GM12892 (cell line): ENCODE measurements around the gene STPG2.

Source experiments
- DNase-seq: peaks from one replicate; pipeline ENCODE4 v3.0.0; 2011; ENCODE audit not compliant: insufficient read length
- FAIRE-seq: peaks from 2 replicates; lab custom pipeline; 2011; peaks lifted over from hg19 to GRCh38; lab: Jason Lieb, UNC
- POLR2A ChIP-seq: IDR thresholded peaks from 2 replicates; pipeline ENCODE4 v1.6.1; 2011; ENCODE audit warnings: low read depth, low read length, control low read depth
- POLR2AphosphoS5 ChIP-seq: IDR thresholded peaks from 2 replicates; pipeline ENCODE4 v1.6.1; 2011; ENCODE audit warnings: low read depth, low read length, control low read depth
- TAF1 ChIP-seq: IDR thresholded peaks from 2 replicates; pipeline ENCODE4 v1.6.1; 2011; ENCODE audit warnings: low read depth, mild to moderate bottlenecking, control low read depth, low read length, borderline replicate concordance

STPG2 gene

DNA sequence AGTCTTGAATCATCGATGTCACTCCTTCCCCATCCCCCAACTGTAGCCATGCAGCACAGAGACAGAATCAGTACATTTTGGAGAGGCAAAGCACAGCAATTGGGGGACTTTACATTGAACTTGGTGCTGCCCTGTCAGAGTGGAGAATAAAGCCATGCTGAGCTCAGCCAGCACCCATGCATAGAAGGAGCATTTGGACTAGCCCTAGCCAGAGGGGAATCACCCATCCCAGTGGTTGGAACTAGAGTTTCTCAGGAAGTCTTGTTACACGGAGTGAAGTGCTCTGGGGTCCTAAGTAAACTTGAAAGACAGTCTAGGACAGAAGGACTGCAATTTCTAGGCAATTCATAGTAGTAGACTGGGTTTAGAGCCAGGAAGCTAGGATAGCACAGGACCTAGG lies 49.6 kb downstream of the STPG2 start:
- TF ChIP-seq POLR2A (no peak), TAF1 (no peak), POLR2AphosphoS5 (no peak)
- FAIRE-seq = no peak
- no peak for DNase-seq

DNA sequence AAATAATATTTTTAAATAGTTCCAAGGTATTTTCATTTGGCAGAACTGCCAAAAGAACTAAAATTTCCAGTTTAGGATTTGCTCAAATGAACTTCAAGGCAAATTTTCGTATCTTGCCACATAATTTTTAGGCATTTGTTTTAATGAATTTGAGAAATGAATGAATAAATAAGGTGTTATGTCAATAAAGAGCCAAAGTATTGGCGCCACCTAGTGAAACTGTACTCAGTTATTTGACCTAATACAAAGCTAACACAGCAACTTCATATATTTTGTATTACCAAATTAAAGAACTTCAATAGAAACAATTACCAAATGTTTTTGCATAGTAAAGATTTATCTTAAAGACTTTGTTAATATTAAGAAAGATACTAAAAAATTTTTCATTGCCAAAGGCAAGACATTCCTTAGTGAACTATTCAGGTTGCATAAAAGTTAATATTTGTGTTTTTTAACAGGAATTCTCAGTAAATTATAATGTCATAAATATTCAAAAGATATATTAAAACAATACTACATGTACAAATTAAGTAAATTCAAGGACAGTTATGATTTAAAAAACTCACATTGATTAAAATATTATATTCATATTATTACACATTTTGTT lies 50.3 kb downstream of the STPG2 start:
- DNase-seq (no peak), FAIRE-seq (peak; percentile 27)
- no peak for TF ChIP-seq POLR2A
- no peak for TF ChIP-seq TAF1
- TF ChIP-seq POLR2AphosphoS5 = no peak

DNA sequence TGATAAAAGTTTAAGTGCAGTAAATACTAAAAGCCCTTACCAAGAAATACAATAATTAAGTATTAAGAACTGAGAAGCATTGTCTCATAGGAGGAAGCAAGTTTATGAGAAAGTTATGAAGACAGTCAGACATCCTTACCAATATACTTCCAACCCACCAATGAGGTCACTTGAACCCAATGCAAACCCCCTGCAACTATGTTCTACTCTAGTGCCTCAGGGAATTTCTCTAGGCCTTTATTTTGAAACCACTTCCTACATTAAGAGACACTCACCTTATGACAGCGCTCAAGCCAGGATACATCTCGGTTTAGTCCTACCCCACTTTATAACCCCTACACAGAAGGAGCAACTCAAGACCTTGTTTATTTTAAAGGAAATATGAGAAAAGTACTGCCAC lies 61.3 kb downstream of the STPG2 start:
- no peak for TF ChIP-seq POLR2AphosphoS5
- TF ChIP-seq TAF1 = no peak
- no peak for TF ChIP-seq POLR2A
- no peak for DNase-seq
- FAIRE-seq = no peak

DNA sequence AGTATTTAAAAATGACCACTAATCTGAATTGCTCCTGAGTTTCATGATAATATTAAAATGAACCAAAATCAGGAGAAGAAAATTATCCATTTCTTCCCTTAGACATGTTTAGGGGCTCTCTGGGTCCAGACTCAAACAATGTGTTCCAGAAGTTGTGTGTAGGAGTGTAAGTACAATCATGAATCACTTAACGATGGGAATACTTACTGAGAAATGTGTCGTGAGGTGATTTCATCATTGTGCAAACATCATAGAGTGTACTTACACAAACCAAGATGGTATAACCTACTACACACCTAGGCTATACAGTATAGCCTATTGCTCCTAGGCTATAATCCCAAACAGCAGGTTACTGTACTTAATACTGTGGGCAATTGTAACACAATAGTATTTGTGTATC lies 74.8 kb downstream of the STPG2 start:
- DNase-seq (no peak), FAIRE-seq (no peak)
- TF ChIP-seq POLR2AphosphoS5 (no peak), POLR2A (no peak), TAF1 (no peak)

DNA sequence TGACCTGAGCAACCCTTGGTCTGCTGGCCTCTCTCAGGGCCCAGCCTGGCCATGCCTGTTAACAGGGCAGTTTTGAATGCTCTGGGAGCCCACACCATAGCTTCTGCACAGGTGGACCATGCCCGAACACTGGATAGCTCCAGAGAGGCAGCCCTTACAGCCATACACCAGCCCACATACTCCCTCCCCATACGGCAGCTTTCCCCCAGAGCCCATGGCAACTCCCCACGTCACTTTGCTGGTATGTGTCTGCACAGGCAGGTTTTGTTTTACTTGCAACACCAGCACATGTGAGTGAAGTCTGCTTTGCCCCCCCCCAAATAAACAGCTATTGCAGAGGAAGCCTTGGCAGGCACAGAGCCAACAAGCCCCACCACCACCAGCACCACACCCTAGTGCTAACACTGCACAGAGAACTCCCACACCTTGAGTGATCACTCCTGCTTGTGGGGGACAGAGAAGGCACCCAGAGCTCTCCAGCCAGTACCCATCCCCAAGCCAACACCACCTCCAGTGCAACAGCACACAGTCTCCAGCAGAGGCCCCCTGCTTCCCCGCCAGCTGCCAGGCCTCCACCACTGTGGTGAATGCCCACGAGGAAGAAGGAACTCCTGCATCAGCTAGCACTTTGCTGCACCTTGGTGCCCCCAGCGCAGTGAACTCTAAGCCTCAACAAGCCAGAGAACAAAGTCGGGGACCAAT lies 87.3 kb downstream of the STPG2 start:
- DNase-seq = no peak
- no peak for FAIRE-seq
- no peak for TF ChIP-seq POLR2AphosphoS5
- no peak for TF ChIP-seq TAF1
- TF ChIP-seq POLR2A = no peak

DNA sequence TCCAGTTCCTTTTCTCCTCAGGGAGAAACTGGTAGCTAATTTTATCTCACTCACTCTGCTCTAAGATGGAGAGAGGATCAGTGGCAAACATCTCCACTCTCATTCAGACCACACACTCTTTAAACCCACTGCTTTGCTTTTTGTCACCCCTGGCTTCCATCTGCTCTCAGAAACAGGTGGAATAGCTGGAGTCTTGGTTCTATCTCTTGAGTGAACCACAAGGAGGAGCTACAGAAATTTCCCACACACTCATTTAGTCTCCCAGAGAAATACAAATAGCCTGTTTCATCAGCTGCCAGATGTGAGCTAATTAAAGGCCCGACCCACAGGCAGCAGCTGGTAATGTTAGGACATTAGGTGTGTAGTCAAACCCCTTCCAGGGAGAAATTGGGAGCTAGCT lies 96.6 kb downstream of the STPG2 start:
- FAIRE-seq (no peak), DNase-seq (no peak)
- TF ChIP-seq POLR2A (no peak), POLR2AphosphoS5 (no peak), TAF1 (no peak)

DNA sequence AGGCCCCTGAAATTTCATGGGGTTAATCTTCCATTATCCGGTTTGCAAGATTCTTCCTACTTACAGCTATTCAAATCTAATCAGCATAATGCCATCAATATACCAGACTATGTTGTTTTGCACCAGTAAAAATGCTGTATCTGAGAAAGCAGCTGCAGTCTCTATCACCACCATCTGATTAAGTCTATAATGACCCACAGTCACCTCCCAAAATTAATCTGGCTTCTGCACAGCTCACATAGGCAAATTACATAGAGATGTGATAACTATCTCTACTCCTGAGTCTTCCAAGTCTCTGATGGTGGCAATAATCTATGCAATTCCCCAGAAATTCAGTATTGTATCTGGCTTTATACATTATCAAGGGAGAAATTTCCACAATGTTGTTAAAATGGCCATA lies 113.2 kb downstream of the STPG2 start:
- DNase-seq (no peak), FAIRE-seq (no peak)
- no peak for TF ChIP-seq POLR2AphosphoS5
- no peak for TF ChIP-seq TAF1
- TF ChIP-seq POLR2A = no peak

DNA sequence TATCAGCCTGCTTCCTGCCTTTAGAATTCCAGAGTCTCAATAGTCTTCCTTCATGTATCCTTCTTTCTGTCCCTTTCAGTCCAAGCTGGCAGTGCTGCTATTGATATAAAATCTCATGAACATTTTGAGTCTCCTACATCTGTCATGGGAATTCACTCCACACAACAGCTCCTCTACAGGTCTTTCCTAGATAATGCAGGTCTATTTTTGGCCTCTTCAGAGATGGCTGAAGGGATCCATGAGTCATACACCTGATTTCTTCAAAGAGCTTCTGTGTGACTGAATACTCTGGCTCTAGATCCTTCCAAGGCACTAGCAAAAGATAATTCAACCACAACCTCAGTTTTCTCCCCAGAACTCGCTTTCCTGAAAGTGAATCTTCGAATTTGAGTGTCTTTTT lies 115.4 kb downstream of the STPG2 start:
- FAIRE-seq (no peak), DNase-seq (no peak)
- TF ChIP-seq TAF1 (no peak), POLR2A (no peak), POLR2AphosphoS5 (no peak)

DNA sequence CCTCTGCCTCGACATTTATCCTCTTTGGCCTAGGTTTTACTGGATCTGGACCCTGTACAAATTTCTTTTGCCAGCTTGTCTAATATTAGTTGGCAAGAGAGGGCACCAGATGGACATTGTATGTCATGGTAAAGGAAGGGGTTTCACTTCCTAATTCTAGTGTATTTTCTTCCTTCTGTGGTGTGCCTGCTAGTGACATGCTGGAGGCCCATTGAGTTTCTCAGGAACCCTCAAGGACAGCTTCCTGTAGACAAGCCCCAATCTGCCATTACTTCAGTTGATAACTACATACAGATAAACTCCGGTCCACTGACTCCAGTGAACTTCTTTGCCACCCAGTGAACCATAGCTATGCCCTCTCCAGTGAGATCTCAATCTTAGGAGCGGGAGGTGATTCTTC lies 116.9 kb downstream of the STPG2 start:
- FAIRE-seq (no peak), DNase-seq (no peak)
- TF ChIP-seq TAF1 (no peak), POLR2AphosphoS5 (no peak), POLR2A (no peak)

DNA sequence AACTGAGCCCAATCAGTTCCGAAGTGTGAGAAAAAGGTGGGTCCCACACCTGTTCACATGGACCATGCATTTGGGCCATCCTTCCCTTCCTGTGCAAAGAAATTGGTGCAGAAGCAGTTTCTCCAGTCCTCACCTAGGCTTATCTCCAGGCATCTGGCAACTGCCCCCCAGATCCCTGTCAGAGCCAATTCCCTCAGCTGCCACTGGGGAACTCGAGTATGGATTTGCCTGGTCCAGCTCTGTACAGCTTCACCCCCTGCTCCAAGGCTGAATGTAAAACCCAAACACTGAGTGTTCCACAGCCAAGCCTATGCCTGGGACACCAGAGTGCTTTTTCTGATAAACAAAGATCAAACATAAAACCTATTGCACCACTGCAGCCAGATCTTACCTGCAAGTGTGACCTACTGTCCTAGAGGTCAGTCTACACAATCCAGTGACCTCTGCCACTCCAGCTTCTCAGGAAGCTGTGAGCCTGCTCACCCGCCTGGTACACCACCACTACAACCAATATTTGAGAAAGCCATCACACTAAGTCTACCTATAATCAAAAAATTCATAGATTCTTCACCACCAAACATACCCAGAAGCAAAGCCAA lies 136.4 kb downstream of the STPG2 start:
- TF ChIP-seq POLR2AphosphoS5 = no peak
- no peak for TF ChIP-seq TAF1
- no peak for TF ChIP-seq POLR2A
- FAIRE-seq = no peak
- DNase-seq = no peak

DNA sequence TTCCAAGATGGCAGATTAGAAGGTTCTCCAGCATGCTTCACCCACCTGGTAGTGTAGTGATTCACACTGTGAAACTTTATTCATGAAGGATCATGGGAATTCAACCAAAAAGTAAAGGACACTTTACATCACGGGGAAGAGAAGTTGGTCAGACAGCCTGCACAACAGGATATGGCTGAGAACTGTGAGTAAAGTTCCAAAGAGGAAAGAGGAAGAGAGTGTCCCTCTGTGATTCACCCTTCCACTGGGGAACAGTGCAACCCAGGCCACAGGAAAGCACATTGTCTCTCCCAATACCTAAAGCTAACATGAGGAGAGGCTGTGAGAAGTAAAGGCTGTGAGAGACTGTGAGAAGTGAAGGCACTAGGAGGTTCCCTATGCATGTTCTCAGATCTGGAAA lies 137.2 kb downstream of the STPG2 start:
- TF ChIP-seq POLR2A (no peak), TAF1 (no peak), POLR2AphosphoS5 (no peak)
- DNase-seq = no peak
- FAIRE-seq = no peak

DNA sequence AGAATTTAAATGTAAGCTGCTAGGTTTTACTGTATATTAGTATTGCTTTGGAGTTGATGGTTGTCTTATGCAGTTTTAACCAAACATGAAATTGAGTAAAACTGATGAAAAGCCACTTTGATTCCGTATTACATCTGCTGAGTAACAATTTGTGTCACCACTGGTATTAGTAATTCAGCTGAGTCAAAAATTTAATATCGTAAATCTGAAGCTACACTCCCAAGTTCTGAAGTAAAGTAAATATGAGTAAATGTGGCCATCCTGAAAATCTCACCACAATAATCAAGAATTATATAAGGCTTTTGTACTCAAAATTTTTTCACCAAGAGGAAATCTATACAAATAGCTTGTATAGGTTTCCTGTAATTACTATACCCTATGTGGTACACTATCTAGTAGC lies 142.3 kb downstream of the STPG2 start:
- no peak for FAIRE-seq
- TF ChIP-seq POLR2A (no peak), TAF1 (no peak), POLR2AphosphoS5 (no peak)

More for the DNA sequence above, 142.3 kb downstream of the STPG2 start:
- no peak for DNase-seq
